Right atrium auricular region (tissue), 2 donors: Measurements from ENCODE around the gene GMCL1. TPM values are rescaled to one million over a fixed set of nuclear protein-coding genes. Genes with fewer than 3 reads are reported as not detected.
A peak's percentile ranks its signal among the peaks of the same experiment; 100 is the strongest.

ENCODE experiments used
- DNase-seq: peaks from one replicate; pipeline ENCODE4 v3.0.0-alpha.2; 2019; ENCODE audit warnings: low spot score
- H3K27ac ChIP-seq, 2 donors: fragments of 200-600 bp; sonication (generic); 1 replicate in 1 of 2; 2 replicates in 1 of 2; pipeline ENCODE4 v1.5.1; 2016 to 2019
- H3K27me3 ChIP-seq, 2 donors: fragments of 200-600 bp; sonication (generic); one replicate each; pipeline versions ENCODE4 v1.5.1 to v1.6.0; 2017 to 2019
- H3K36me3 ChIP-seq: fragments of 200-600 bp; sonication (generic); one replicate; pipeline ENCODE4 v1.5.1; 2016
- H3K4me1 ChIP-seq, 2 donors: fragments of 200-600 bp; sonication (generic); one replicate each; pipeline versions ENCODE4 v1.5.1 to v1.6.0; 2017 to 2019
- H3K4me3 ChIP-seq, 2 donors: fragments of 200-600 bp; sonication (generic); 1 replicate in 1 of 2; 2 replicates in 1 of 2; pipeline ENCODE4 v1.5.1; 2017 to 2019; ENCODE audit warnings: mild to moderate bottlenecking in 1 of 2, moderate library complexity in 1 of 2
- H3K9me3 ChIP-seq, 2 donors: fragments of 200-600 bp; sonication (generic); one replicate each; pipeline ENCODE4 v1.5.1; 2019
- CTCF ChIP-seq, 2 donors: fragments of 200-600 bp; sonication (generic); IDR thresholded peaks; one replicate each; pipeline ENCODE4 v1.5.1; 2019; ENCODE audit warnings: antibody characterized with exemption in 2 of 2
- total RNA-seq, 2 donors: library from RNA; depleted of rRNA; stranded (reverse); fragments of >200 nt; gene quantifications; one replicate each; pipeline ENCODE4 v1.1.0, GENCODE V29; 2016

Gene GMCL1
- total RNA-seq, 2 donors from 2014 or later = 5.4 to 7.2 TPM

- Histone ChIP-seq H3K9me3 (no peaks in the 10 kb centered on the region), H3K27me3 (no peaks in the 10 kb centered on the region), H3K36me3 (peaks cover 6% of the 10 kb centered on the region), H3K4me1 (peaks cover 0 to 24% of the 10 kb centered on the region in 2 donors), H3K4me3 (no peak overlapping the region), H3K27ac (no peak overlapping the region)
- TF ChIP-seq CTCF (IDR thresholded peaks at IDR 0.05) = no peak
- DNase-seq = no peak
Measured at GRCh38 chr2:69786052-69786560, 43.4 kb upstream of the GMCL1 start.

- Histone ChIP-seq H3K4me3 (no peak overlapping the region), H3K4me1 (peaks cover 0 to 30% of the 10 kb centered on the region in 2 donors), H3K27ac (peak overlapping the region; percentile 61 to 73), H3K9me3 (no peaks in the 10 kb centered on the region), H3K36me3 (peaks cover 6% of the 10 kb centered on the region), H3K27me3 (no peaks in the 10 kb centered on the region)
- peak; percentile 66 for DNase-seq
- no peak for TF ChIP-seq CTCF (IDR thresholded peaks at IDR 0.05)
Measured at GRCh38 chr2:69789175-69789721, 40.2 kb upstream of the GMCL1 start.

- TF ChIP-seq CTCF (IDR thresholded peaks at IDR 0.05) = peak in 1 of 2 donors; percentile 9
- peak overlapping the region; percentile 61 to 73 for H3K27ac ChIP-seq
- no peaks in the 10 kb centered on the region for H3K9me3 ChIP-seq
- no peak for DNase-seq
- peaks cover 6% of the 10 kb centered on the region for H3K36me3 ChIP-seq
- H3K4me3 ChIP-seq = no peak overlapping the region
- peaks cover 0 to 30% of the 10 kb centered on the region in 2 donors for H3K4me1 ChIP-seq
- H3K27me3 ChIP-seq = no peaks in the 10 kb centered on the region
Measured at GRCh38 chr2:69789772-69790600, 39.5 kb upstream of the GMCL1 start.

DNA sequence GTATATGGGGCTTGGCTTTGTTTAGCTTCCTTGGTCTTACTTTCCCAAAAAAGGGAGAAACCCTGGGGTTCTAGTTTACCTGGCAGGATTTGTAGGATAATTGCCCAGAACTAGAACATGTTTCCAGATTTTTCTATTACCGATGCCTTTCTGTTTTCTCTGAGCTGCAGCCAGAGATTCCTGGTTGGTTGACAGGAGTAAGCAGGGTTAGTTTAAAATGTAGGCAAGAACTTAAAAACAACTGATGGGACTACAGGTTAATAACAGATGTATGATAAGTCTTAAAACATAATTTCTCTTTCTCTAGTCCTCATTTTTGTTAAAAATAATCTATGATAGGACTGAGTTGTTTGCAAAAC, 38.9 kb upstream of the GMCL1 start:
- no peak overlapping the region for H3K4me3 ChIP-seq

GRCh38 chr2:69791045-69791444, 38.4 kb upstream of the GMCL1 start:
- Histone ChIP-seq H3K27ac (peak overlapping the region; percentile 61 to 73), H3K4me1 (peaks cover 0 to 30% of the 10 kb centered on the region in 2 donors), H3K4me3 (no peak overlapping the region), H3K36me3 (peaks cover 6% of the 10 kb centered on the region), H3K27me3 (no peaks in the 10 kb centered on the region), H3K9me3 (no peaks in the 10 kb centered on the region)
- no peak for TF ChIP-seq CTCF (IDR thresholded peaks at IDR 0.05)
- DNase-seq = no peak

More for the DNA sequence above, 38.9 kb upstream of the GMCL1 start:
- no peak for DNase-seq
- Histone ChIP-seq H3K27ac (peak overlapping the region; percentile 61 to 73), H3K4me1 (peaks cover 0 to 30% of the 10 kb centered on the region in 2 donors), H3K27me3 (no peaks in the 10 kb centered on the region), H3K9me3 (no peaks in the 10 kb centered on the region), H3K36me3 (peaks cover 6% of the 10 kb centered on the region)
- TF ChIP-seq CTCF (IDR thresholded peaks at IDR 0.05) = no peak
